Activated T-helper 1 cell treated with anti-CD3 and anti-CD28 coated beads, Interleukin-12 subunit alpha, Interleukin-12 subunit beta, Interleukin-2, Interleukin-4 antibody, amounts not matched to agents 30 ng/mL and 10 ng/mL and 1 ng/mL, durations not matched to agents 14 hours and 24 hours and 36 hours (primary cell): ENCODE measurements around the gene IDI2. TPM values are rescaled to one million over a fixed set of nuclear protein-coding genes. Genes with fewer than 3 reads are reported as not detected.

Source experiments
- total RNA-seq: library from RNA; stranded (reverse); gene quantifications from 2 replicates; pipeline ENCODE4 v1.2.3, GENCODE V29; 2022

IDI2 gene
- total RNA-seq, 1 donor from 2014 or later: not detected

Other genes with a start within 250 kb of the IDI2 start
- 172 and 174 TPM in 2 replicates for gene LARP4B, start 94.2 kb downstream of the IDI2 start, total RNA-seq
- 193 and 202 TPM in 2 replicates for gene GTPBP4, start 37.4 kb downstream of the IDI2 start, total RNA-seq
- gene IDI1, start 23.3 kb upstream of the IDI2 start, total RNA-seq: 76.0 and 78.9 TPM in 2 replicates
- 19.9 and 21.1 TPM in 2 replicates for gene WDR37, start 30.5 kb upstream of the IDI2 start, total RNA-seq